Naive thymus-derived CD8-positive, alpha-beta T cell (primary cell): Measurements from ENCODE around the gene FAM50B. TPM values are rescaled to one million over a fixed set of nuclear protein-coding genes. Genes with fewer than 3 reads are reported as not detected.
A peak's percentile ranks its signal among the peaks of the same experiment; 100 is the strongest.
"Not testable (repeated sequence)": the region's sequence is repeated elsewhere in the genome, so short reads cannot be mapped to it uniquely, and the experiment has no call there.

Source experiments
- ATAC-seq, 2 donors: fragments of 150-1000 bp; cut with Tn5 transposase in 1 of 2; sonication (Bioruptor Pico), chemical (Tn5 transposase) in 1 of 2; 1 replicate in 1 of 2; 2 replicates in 1 of 2; pipeline ENCODE4 v1.10.0; 2021; ENCODE audit warnings: mild to moderate bottlenecking in 2 of 2, moderate library complexity in 2 of 2
- POLR2A ChIA-PET: fragments of 350-600 bp; sonication (Branson Sonifier 250); formaldehyde crosslinking; loops from one replicate; lab custom pipeline; 2021; ENCODE audit warnings: antibody characterized with exemption; lab: Charles Lee
- DNase-seq, 10 donors: peaks; one replicate each; pipeline versions ENCODE4 v3.0.0 to v3.0.0-alpha.2; 2020 to 2022
- H3K27ac Mint-ChIP-seq, 10 donors: one replicate each; pipeline ENCODE4 v1.8.0; 2020 to 2022; ENCODE audit warnings: mild to moderate bottlenecking in 10 of 10, mixed read lengths in 10 of 10, moderate library complexity in 4 of 10, inconsistent platforms in 1 of 10
- H3K27me3 Mint-ChIP-seq, 5 donors: one replicate each; pipeline ENCODE4 v1.8.0; 2021 to 2022; ENCODE audit warnings: mixed read lengths in 5 of 5
- H3K36me3 Mint-ChIP-seq, 3 donors: one replicate each; pipeline ENCODE4 v1.8.0; 2020 to 2022; ENCODE audit warnings: mixed read lengths in 3 of 3, mild to moderate bottlenecking in 2 of 3, inconsistent platforms in 1 of 3
- H3K4me1 Mint-ChIP-seq, 4 donors: one replicate each; pipeline ENCODE4 v1.8.0; 2021 to 2022; ENCODE audit warnings: mixed read lengths in 4 of 4
- H3K4me3 Mint-ChIP-seq, 10 donors: one replicate each; pipeline ENCODE4 v1.8.0; 2020 to 2022; ENCODE audit warnings: mild to moderate bottlenecking in 10 of 10, mixed read lengths in 10 of 10, moderate library complexity in 6 of 10, inconsistent platforms in 1 of 10
- H3K9me3 Mint-ChIP-seq, 9 donors: one replicate each; pipeline ENCODE4 v1.8.0; 2020 to 2022; ENCODE audit warnings: mixed read lengths in 9 of 9, mild to moderate bottlenecking in 3 of 9, inconsistent platforms in 1 of 9, moderate library complexity in 1 of 9
- polyA plus RNA-seq, 3 donors: library from polyadenylated mRNA; unstranded; fragments of 300-500 nt; fragmentation: Illumina TruSeq; gene quantifications; one replicate each; pipeline ENCODE4 v1.2.3, GENCODE V29; 2021
- total RNA-seq, 8 experiments: library from RNA in 2 of 8; stranded (reverse) in 2 of 8; gene quantifications; one replicate each; pipeline ENCODE4 v1.2.3 and lab custom pipeline; 2021 to 2026

FAM50B gene
- total and polyA plus RNA-seq, 5 experiments from 2014 or later: 2.7 to 12.7 (median 11.5) TPM

DNA sequence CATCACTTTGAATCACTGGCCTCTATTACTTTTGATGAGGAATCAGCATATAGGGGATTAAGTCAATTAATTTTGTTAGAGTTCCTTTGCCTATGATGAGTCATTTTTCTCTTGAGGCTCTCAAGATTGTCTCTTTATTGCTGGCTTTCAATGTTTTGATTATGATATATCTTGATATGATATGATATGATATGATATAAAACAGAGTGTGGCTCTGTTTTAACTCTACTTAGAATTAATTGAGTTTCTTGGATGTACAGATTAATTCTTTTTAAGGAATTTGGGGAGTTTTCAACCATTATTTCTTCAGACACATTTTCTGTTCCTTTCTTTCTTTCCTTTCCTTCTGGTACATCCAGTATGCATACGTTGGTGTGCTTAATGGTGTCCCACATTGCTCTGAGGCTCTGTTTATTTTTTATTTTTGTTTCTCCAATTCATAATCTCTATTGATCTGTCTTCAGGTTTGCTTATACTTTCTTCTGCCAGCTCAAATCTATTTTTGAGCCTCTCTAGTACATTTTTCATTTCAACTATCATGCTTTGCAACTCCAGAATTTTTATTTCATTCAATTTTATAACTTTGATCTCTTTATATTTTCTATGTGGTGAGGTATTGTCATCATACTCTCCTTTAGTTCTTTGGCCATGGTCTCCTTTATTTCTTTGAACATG is 10.8 kb downstream of the FAM50B start:
- Mint-ChIP-seq H3K27me3 (peaks cover 3 to 22% (median 8%) of the 10 kb centered on the region in 5 donors), H3K4me1 (no peaks in the 10 kb centered on the region), H3K27ac (no peak overlapping the region), H3K36me3 (peaks cover 0 to 16% (median 0%) of the 10 kb centered on the region in 3 donors), H3K4me3 (no peak overlapping the region), H3K9me3 (peaks cover 8 to 24% (median 12%) of the 10 kb centered on the region in 9 donors)
- no peak for ATAC-seq
- no peak for DNase-seq
- POLR2A ChIA-PET: no interaction called here

DNA sequence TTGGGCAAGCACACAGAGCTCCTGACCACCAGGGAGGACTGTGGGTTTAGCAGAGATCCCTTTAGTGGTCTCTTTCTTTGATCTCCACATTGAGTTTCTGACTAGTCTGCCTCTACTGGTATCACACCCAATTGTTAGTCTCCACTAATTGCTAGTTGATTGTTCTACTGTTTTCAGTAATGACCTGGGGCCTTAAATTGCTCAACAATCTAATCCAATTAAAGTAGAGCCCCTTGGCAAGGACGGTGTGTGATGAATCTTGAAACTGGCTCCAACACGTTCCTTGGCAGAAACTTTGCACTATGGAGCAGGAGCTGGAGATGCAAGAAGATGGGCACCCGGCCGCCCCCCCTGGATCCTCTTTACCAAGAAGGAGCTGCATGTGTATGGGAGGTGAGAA is 12.3 kb downstream of the FAM50B start:
- Mint-ChIP-seq H3K4me1 (no peaks in the 10 kb centered on the region), H3K36me3 (peaks cover 0 to 16% (median 2%) of the 10 kb centered on the region in 3 donors), H3K27me3 (peaks cover 7 to 29% (median 14%) of the 10 kb centered on the region in 5 donors), H3K4me3 (no peak overlapping the region), H3K9me3 (peaks cover 8 to 24% (median 12%) of the 10 kb centered on the region in 9 donors), H3K27ac (no peak overlapping the region)
- ATAC-seq (no peak), DNase-seq (no peak)
- POLR2A ChIA-PET: no interaction called here

DNA sequence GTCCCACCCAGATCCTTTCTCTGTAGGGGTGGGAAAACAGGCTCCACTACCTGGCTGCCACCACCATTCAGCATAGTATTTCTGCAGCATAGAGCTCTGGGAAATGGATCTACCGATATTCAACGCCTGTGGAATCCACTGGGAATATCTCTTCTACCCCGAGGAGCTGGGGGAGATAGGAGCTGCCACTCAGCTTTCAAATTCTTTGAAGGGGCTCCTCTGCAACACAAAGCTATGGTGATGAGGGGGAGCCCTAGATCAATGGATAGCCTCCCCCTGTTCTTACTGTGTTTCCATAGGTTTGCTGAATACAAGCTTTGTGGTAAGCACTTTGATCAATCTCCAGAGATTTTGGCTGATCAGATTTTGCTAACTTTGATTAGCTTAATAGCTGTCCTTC is 12.9 kb downstream of the FAM50B start:
- Mint-ChIP-seq H3K9me3 (peaks cover 8 to 24% (median 12%) of the 10 kb centered on the region in 9 donors), H3K4me1 (no peaks in the 10 kb centered on the region), H3K36me3 (peaks cover 0 to 16% (median 2%) of the 10 kb centered on the region in 3 donors), H3K27me3 (peaks cover 7 to 29% (median 14%) of the 10 kb centered on the region in 5 donors), H3K27ac (no peak overlapping the region), H3K4me3 (no peak overlapping the region)
- no peak for DNase-seq
- POLR2A ChIA-PET: no interaction called here
- no peak for ATAC-seq

DNA sequence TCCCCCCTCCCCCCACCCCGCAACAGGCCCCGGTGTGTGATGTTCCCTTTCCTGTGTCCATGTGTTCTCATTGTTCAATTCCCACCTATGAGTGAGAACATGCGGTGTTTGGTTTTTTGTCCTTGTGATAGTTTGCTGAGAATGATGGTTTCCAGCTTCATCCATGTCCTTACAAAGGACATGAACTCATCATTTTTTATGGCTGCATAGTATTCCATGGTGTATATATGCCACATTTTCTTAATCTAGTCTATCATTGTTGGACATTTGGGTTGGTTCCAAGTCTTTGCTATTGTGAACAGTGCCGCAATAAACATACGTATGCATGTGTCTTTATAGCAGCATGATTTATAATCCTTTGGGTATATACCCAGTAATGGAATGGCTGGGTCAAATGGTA is 14.1 kb downstream of the FAM50B start:
- H3K27ac Mint-ChIP-seq, DNase-seq, H3K4me3 Mint-ChIP-seq, H3K4me1 Mint-ChIP-seq, POLR2A ChIA-PET, ATAC-seq: not testable (repeated sequence)
- Mint-ChIP-seq H3K27me3 (peaks cover 6 to 35% (median 14%) of the 10 kb centered on the region in 5 donors), H3K36me3 (peaks cover 0 to 16% (median 2%) of the 10 kb centered on the region in 3 donors), H3K9me3 (peaks cover 8 to 24% (median 12%) of the 10 kb centered on the region in 9 donors)

DNA sequence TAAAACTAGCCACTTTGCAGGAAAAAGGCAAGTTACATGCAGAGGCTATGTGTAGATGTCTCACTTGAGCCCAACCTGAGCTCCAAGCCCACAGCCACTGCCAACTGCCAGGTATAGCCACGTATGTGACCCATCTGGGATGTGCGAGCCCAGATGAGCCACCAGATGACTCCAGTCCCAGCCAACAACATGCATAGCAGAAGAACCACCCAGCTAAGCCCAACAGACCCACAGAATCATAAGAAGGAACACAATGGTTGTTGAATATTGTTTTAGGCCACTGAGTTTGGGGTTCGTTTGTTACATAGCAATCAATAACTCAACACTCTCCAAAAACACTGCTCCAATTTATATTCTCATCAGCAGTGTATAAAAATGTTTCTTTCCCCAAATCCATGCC is 16.3 kb downstream of the FAM50B start:
- peaks cover 0 to 16% (median 7%) of the 10 kb centered on the region in 9 donors for H3K9me3 Mint-ChIP-seq
- peaks cover 0 to 9% (median 1%) of the 10 kb centered on the region in 4 donors for H3K4me1 Mint-ChIP-seq
- POLR2A ChIA-PET: no interaction called here
- ATAC-seq (no peak), DNase-seq (no peak)
- H3K36me3 Mint-ChIP-seq: peaks cover 0 to 10% (median 2%) of the 10 kb centered on the region in 3 donors
- H3K27me3 Mint-ChIP-seq: peaks cover 5 to 57% (median 17%) of the 10 kb centered on the region in 5 donors
- no peak overlapping the region for H3K27ac Mint-ChIP-seq
- no peak overlapping the region for H3K4me3 Mint-ChIP-seq

DNA sequence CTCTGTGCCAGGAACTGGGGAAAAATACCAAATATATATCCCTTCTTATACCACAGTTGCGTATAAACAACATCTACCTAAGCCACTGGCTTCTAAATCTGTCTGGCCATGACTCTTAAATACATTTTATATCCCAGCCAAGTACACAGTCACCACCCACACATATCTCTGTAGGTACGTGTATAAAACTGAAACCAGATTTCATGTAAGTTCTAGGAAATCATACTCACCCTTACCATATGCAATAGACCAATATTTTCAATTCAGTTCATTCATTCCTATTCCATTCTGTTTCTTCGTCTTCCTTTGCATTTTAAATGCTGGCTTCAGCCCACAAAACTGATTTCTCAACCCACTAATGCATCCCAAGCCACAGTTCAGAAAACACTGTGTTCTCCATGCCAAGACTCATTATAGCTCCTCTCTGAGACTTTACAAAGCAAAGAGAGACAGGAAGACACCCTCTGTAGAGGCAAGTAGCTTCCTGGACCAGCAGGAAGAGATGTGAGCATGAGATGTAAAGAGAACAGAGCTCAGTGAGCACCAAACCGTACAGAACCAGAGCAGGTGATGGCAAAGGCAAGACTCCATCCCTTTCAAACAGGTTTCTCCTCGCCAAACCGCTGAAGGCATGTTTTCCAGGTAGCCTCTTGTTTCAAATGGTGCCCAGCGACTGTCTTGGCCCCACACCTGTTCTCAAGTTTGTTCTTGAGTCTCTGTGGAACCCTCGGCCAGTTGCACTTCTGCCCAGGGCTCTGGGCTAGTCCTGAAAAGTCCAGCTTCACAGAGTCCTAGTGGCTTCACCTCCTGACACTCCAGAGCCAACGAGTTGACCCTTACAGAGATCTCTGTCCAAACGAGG is 18.7 kb downstream of the FAM50B start:
- peaks cover 0 to 9% (median 1%) of the 10 kb centered on the region in 4 donors for H3K4me1 Mint-ChIP-seq

DNA sequence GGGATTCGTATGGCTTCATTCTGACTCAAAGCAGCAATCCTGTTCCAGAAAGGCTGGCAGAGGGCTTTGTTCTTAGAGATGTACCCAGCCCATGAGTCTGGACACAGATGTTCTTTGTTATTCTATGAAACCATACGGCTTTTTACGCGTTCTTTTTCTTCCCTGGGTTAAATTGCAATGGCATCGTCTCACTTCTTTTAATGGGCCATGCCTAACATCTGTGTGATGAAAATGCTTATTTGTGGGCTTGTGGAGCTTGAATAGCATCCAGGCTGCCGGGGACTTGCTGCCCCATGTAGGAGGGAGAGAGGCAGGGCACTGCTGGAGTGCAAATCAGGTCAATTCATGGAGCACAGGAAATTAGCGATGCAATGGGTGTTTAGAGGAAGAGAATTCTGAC is 19.4 kb downstream of the FAM50B start:
- no peak overlapping the region for H3K27ac Mint-ChIP-seq
- peaks cover 0 to 1% (median 0%) of the 10 kb centered on the region in 9 donors for H3K9me3 Mint-ChIP-seq
- peaks cover 8 to 59% (median 16%) of the 10 kb centered on the region in 5 donors for H3K27me3 Mint-ChIP-seq
- H3K4me1 Mint-ChIP-seq: peaks cover 0 to 9% (median 1%) of the 10 kb centered on the region in 4 donors
- no peak overlapping the region for H3K4me3 Mint-ChIP-seq
- ATAC-seq (no peak), DNase-seq (no peak)
- POLR2A ChIA-PET: no interaction called here
- peaks cover 0 to 2% (median 0%) of the 10 kb centered on the region in 3 donors for H3K36me3 Mint-ChIP-seq

More for the DNA sequence above, 18.7 kb downstream of the FAM50B start:
- no peak for DNase-seq
- H3K9me3 Mint-ChIP-seq: peaks cover 0 to 1% (median 0%) of the 10 kb centered on the region in 9 donors
- peaks cover 0 to 2% (median 0%) of the 10 kb centered on the region in 3 donors for H3K36me3 Mint-ChIP-seq
- POLR2A ChIA-PET: interaction anchor here (1.6 kb wide), 1 partner anchor 18 kb away, joined by 3 read pairs; the partner anchor contains the start of gene FAM50B
- ATAC-seq: no peak
- H3K27me3 Mint-ChIP-seq: peaks cover 8 to 53% (median 14%) of the 10 kb centered on the region in 5 donors
- H3K27ac Mint-ChIP-seq: no peak overlapping the region
- H3K4me3 Mint-ChIP-seq: no peak overlapping the region

DNA sequence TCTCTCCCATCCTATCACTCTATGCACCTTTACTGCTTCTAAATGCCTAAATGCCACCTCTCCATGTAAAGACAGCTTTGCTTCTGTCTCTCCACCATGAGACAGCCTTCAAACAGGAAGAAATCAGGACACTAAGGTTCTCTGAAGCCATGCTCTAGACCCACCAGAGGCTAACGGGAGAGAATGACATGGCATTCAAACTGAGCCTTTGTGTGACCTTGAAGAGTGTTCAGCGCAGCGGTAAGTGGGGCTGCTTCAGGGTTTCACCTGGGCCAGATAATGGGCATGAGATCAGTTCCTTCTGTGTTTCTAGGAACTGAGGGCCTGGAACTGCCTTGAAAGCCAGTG is 20.1 kb downstream of the FAM50B start:
- Mint-ChIP-seq H3K4me1 (peaks cover 0 to 9% (median 1%) of the 10 kb centered on the region in 4 donors), H3K27ac (peak overlapping the region in 1 of 10 donors; percentile 34)
- ATAC-seq: no peak

DNA sequence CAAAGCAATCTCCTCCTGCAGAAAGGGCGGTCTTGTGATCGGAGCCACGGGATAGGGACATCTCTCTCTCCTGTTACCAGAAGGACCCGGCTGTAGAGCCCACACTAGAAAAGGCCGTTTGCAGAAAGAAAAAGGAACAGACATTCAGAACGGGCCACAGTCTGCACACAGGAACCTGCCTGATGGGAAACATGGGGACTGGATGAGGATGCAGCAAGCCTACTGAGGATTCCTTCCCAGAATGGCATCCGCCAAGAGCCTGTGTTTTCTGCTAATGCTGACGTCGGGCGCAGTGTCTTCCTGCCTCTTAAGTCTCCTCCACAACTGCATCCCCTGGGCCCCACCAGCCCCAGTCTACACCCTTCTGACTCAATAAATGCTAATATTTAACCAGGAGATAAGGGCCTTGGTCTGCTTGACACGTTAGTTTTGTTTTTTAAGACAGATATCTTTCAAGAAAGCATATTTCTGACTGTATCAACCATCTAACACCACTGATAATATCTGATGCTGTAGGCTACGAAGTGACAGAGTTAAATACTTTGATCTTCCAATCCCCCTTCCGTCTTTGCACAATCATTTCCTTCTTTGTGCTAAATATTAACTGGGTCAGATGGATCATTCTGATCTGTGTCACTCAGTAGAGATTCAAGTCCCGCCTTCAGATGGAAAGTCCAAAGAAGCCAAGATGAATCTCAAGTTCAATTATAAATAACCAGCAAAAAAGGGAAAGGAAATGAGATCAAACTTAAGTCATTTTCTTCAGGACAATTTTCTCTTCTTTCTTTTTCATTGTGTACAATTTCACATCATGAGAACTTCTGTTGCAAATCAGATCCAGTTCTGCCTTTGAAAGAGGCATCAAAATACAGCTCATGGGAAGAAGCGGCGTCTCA is 20.7 kb downstream of the FAM50B start:
- H3K4me3 Mint-ChIP-seq: no peak overlapping the region
- H3K4me1 Mint-ChIP-seq: peaks cover 0 to 9% (median 1%) of the 10 kb centered on the region in 4 donors
- no peak for ATAC-seq
- peaks cover 8 to 58% (median 14%) of the 10 kb centered on the region in 5 donors for H3K27me3 Mint-ChIP-seq
- no peak for DNase-seq
- peaks cover 0 to 1% (median 0%) of the 10 kb centered on the region in 9 donors for H3K9me3 Mint-ChIP-seq
- H3K36me3 Mint-ChIP-seq: peaks cover 0 to 2% (median 0%) of the 10 kb centered on the region in 3 donors
- H3K27ac Mint-ChIP-seq: peak overlapping the region in 1 of 10 donors; percentile 34
- POLR2A ChIA-PET: no interaction called here

More for the DNA sequence above, 20.1 kb downstream of the FAM50B start:
- no peak overlapping the region for H3K4me3 Mint-ChIP-seq
- H3K36me3 Mint-ChIP-seq: peaks cover 0 to 2% (median 0%) of the 10 kb centered on the region in 3 donors
- peaks cover 8 to 61% (median 16%) of the 10 kb centered on the region in 5 donors for H3K27me3 Mint-ChIP-seq
- POLR2A ChIA-PET: no interaction called here
- peaks cover 0 to 1% (median 0%) of the 10 kb centered on the region in 9 donors for H3K9me3 Mint-ChIP-seq
- no peak for DNase-seq

DNA sequence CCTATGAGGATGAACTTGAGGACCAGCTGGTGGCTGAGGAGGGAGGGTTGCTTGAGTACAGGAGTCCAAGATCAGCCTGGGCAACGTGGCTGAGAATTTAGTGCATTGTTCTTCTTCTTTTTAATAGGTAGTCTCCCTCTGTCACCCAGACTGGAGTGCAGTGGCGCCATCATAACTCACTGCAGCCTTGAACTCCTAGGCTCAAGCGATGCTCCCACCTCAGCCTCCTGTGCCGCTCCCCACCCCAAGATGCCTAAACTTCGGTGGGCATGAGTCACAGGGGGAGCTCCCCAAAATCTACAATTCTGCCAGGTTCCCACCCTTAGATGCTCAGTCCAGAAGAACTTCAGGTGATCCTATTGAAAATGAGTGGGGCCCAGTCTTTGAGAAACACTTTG is 21.4 kb downstream of the FAM50B start:
- Mint-ChIP-seq H3K27me3 (peaks cover 4 to 52% (median 9%) of the 10 kb centered on the region in 5 donors), H3K4me1 (peaks cover 0 to 9% (median 1%) of the 10 kb centered on the region in 4 donors), H3K9me3 (no peaks in the 10 kb centered on the region), H3K4me3 (no peak overlapping the region), H3K36me3 (no peaks in the 10 kb centered on the region), H3K27ac (peak overlapping the region in 2 of 10 donors; percentile 4 to 34)
- DNase-seq (no peak), ATAC-seq (no peak)
- POLR2A ChIA-PET: no interaction called here

DNA sequence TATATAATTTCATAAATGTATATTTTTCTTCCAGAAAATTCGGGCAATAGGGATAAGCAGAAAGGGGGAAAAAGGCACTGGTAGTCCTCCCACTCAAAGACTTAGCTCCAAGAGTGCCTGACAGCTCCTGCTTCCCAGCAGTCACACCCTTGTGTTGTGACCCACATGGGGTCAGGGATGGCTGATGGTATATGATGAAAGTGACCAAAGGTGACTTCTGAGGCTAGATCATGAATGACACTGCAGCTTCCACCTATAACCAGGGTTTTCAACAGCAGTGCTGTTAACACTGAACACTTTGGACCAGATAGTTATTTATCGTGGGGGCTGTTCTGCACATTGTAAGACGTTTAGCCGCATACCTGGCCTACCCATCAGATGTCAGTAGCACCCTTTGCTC is 22.3 kb downstream of the FAM50B start:
- Mint-ChIP-seq H3K36me3 (no peaks in the 10 kb centered on the region), H3K27me3 (peaks cover 4 to 49% (median 9%) of the 10 kb centered on the region in 5 donors), H3K27ac (no peak overlapping the region), H3K4me1 (peaks cover 0 to 9% (median 1%) of the 10 kb centered on the region in 4 donors), H3K9me3 (no peaks in the 10 kb centered on the region), H3K4me3 (no peak overlapping the region)
- ATAC-seq: no peak
- POLR2A ChIA-PET: no interaction called here
- no peak for DNase-seq

DNA sequence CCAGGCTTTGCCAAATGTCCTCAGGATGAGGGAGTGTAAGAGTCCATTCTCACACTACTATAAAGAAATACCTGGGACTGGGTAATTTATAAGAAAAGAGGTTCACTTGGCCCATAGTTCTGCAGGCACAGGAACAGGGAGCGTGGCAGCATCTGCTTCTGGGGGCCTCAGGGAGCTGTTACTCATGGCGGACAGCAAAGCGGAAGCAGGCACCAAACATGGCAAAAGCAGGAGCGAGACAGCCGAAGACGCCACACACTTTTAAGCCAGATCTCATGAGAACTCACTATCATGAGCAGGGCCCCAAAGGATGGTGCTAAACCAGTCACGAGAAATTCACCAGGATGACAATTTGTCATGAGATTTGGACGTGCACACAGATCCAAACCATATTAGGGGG is 22.8 kb downstream of the FAM50B start:
- peaks cover 4 to 49% (median 7%) of the 10 kb centered on the region in 5 donors for H3K27me3 Mint-ChIP-seq
- no peak overlapping the region for H3K27ac Mint-ChIP-seq
- H3K4me3 Mint-ChIP-seq: no peak overlapping the region
- no peak for DNase-seq
- peaks cover 0 to 9% (median 1%) of the 10 kb centered on the region in 4 donors for H3K4me1 Mint-ChIP-seq
- POLR2A ChIA-PET: no interaction called here
- no peak for ATAC-seq
- no peaks in the 10 kb centered on the region for H3K36me3 Mint-ChIP-seq
- no peaks in the 10 kb centered on the region for H3K9me3 Mint-ChIP-seq
